Activated T-cell treated with anti-CD3 and anti-CD28 coated beads, Interleukin-2, amount 50 U/mL, for 4 hours (primary cell): ENCODE measurements around the gene MUC22. TPM values are rescaled to one million over a fixed set of nuclear protein-coding genes. Genes with fewer than 3 reads are reported as not detected.
A peak's percentile ranks its signal among the peaks of the same experiment; 100 is the strongest.
"Not testable (repeated sequence)": the region's sequence is repeated elsewhere in the genome, so short reads cannot be mapped to it uniquely, and the experiment has no call there.

Experiments
- ATAC-seq, 2 donors: fragments of 200-7000 bp; cut with Tn5 transposase; one replicate each; pipeline ENCODE4 v1.10.0; 2021
- DNase-seq: peaks from one replicate; pipeline ENCODE4 v3.0.0-alpha.2; 2020
- H3K27me3 Mint-ChIP-seq: one replicate; pipeline ENCODE4 v1.8.0; 2021; ENCODE audit warnings: low read depth, mixed read lengths
- H3K36me3 Mint-ChIP-seq: one replicate; pipeline ENCODE4 v1.8.0; 2022; ENCODE audit warnings: mixed read lengths; ENCODE audit not compliant: insufficient read depth
- H3K4me1 Mint-ChIP-seq: one replicate; pipeline ENCODE4 v1.8.0; 2021; ENCODE audit warnings: low read depth, mixed read lengths
- H3K4me3 Mint-ChIP-seq: one replicate; pipeline ENCODE4 v1.8.0; 2021; ENCODE audit warnings: mild to moderate bottlenecking, moderate library complexity, mixed read lengths
- H3K9me3 Mint-ChIP-seq: one replicate; pipeline ENCODE4 v1.8.0; 2021; ENCODE audit warnings: mixed read lengths
- total RNA-seq, 3 donors: library from RNA; stranded (reverse); gene quantifications; one replicate each; pipeline ENCODE4 v1.2.1, GENCODE V29; 2021

The MUC22 gene
- total RNA-seq, 3 donors from 2014 or later = not detected

DNA sequence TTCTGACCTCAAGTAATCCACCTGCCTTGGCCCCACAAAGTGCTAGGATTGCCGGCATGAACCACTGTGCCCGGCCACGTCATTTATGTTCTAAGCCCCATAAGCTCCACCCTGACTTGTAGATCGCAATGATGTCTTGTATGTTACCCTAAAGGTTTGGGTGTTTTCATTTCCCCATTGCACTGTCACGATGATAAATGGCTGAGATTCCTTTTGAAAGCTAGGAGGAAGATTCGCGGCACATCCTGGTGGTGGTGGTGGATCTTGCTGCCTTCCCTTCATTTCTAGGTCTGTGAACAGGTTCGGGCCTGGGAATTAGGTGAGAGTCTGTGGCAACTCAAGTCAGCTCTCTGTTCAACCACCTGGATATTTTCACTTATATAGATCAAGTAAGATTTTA, 28.3 kb downstream of the MUC22 start:
- ATAC-seq (no peak), DNase-seq (no peak)
- H3K27me3 Mint-ChIP-seq = peaks cover 10% of the 10 kb centered on the region
- H3K36me3 Mint-ChIP-seq = no peaks in the 10 kb centered on the region
- H3K4me3 Mint-ChIP-seq = no peak overlapping the region
- no peaks in the 10 kb centered on the region for H3K9me3 Mint-ChIP-seq
- peaks cover 3% of the 10 kb centered on the region for H3K4me1 Mint-ChIP-seq

DNA sequence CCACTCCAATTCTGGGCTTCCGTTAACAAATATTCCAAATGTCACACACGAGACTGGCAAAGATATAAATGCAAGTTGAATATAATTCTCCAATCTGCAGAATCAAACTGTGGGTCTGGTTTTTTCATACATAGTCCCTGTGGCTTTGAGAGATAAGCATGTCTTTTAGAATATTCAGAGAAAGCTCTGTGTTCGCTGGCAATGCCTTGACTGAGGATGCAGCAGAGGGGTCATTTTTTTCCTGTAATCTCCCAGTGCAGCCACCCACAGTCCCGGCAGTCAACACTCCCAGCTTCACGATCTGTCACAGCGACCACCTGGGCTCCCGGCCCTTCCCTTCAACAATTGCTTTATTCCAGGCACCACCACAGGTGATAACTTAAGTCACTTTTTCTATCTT, 30.5 kb downstream of the MUC22 start:
- Mint-ChIP-seq H3K36me3 (no peaks in the 10 kb centered on the region), H3K27me3 (peaks cover 12% of the 10 kb centered on the region), H3K4me3 (no peak overlapping the region), H3K9me3 (no peaks in the 10 kb centered on the region), H3K4me1 (peaks cover 3% of the 10 kb centered on the region)
- DNase-seq (no peak), ATAC-seq (no peak)

DNA sequence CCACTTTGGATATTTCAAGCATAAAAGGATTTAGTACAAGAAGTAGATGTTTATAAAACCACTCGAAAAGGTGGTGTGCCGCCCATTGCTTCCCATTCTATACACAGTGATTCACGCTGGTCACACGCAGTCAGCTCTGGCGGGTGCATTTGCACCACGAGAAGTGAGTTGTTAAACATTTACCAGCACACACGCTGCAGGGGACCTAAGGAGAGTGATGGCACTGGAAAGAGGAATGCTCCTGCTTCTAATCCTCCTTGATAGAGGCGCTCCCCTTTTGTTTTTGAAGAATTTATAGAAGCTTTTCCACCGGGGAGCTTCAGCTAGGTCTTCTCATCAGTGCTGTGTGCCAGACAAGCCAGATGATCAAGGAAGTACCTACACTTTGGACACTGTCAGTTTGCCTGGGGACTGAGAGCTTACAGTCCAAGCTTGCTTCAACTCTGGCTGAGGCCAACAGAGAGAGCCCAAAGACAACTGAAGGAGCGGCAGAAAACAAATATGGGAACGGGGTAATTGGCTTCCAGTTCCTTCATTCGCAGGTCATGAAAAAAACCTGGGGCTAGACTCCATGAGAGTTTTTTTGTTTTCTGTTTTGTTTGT, 31.2 kb downstream of the MUC22 start:
- H3K9me3 Mint-ChIP-seq = no peaks in the 10 kb centered on the region
- no peak for DNase-seq
- H3K27me3 Mint-ChIP-seq = peaks cover 14% of the 10 kb centered on the region
- no peak for ATAC-seq
- no peaks in the 10 kb centered on the region for H3K36me3 Mint-ChIP-seq
- peaks cover 3% of the 10 kb centered on the region for H3K4me1 Mint-ChIP-seq
- no peak overlapping the region for H3K4me3 Mint-ChIP-seq

DNA sequence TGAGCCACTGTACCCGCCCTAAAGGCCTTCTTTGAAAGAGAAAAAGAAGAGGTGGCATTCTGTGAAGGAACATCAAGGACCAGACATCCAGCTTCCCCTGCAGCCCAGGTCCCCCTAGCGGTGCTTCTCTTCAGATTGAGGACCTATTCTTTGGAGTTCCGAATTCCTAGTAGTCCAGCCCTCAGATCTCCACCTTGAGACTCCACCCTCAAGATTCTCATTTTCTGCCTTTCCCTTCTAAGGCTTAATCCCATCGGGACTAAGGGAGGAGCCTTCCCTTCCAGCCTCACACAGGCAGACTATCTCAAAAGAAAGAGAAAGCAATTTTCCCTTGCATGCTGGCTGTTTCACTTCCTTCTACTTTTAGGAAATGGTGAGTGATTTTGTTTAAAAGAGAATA, 32.5 kb downstream of the MUC22 start:
- Mint-ChIP-seq H3K4me1 (peaks cover 3% of the 10 kb centered on the region), H3K9me3 (no peaks in the 10 kb centered on the region), H3K36me3 (no peaks in the 10 kb centered on the region), H3K4me3 (no peak overlapping the region), H3K27me3 (peaks cover 24% of the 10 kb centered on the region)
- peak in 1 of 2 donors; percentile 53 for ATAC-seq
- DNase-seq = peak; percentile 10

DNA sequence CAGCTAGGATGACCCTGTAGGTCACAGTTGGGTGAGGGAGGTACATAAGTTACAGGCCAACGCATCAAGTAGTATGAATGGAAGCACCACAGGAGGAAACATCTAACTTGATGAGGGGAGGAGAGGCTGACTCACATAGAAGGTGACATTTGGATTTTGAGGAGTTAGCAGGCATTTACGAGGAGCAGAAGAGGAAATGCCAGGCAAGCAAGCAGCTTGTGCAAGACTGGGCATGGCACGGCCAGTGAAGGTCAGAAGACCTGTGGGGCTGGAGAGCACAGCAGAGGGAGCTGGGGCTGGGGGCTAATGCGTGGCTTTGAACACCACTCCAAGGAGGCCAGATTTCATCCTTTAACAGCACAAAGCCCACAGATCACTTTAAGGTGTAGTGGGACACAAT, 37.8 kb downstream of the MUC22 start:
- DNase-seq (no peak), ATAC-seq (no peak)
- peaks cover 3% of the 10 kb centered on the region for H3K4me1 Mint-ChIP-seq
- H3K4me3 Mint-ChIP-seq = no peak overlapping the region
- H3K36me3 Mint-ChIP-seq = no peaks in the 10 kb centered on the region
- H3K9me3 Mint-ChIP-seq = no peaks in the 10 kb centered on the region
- peaks cover 47% of the 10 kb centered on the region for H3K27me3 Mint-ChIP-seq

DNA sequence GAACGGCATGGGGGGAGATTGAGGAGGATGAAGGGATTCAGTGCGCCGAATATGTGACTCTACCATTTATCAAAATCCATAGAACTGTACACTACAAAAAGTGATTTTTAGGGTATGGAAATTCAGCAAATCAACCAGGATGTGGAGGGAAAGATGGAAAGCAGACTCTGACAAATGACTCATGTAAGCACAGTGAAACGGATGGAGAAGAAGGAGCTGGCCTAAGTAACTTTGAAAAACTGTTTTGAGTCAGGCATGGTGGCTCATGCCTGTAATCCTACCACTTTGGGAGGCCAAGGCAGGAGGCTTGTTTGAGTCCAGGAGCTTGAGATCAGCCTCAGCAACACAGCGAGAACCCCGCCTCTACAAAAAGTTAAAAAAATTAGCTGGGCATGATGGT, 39.2 kb downstream of the MUC22 start:
- no peak for DNase-seq
- no peak for ATAC-seq
- Mint-ChIP-seq H3K9me3 (no peaks in the 10 kb centered on the region), H3K4me1 (no peaks in the 10 kb centered on the region), H3K36me3 (no peaks in the 10 kb centered on the region), H3K27me3 (peaks cover 55% of the 10 kb centered on the region), H3K4me3 (no peak overlapping the region)

DNA sequence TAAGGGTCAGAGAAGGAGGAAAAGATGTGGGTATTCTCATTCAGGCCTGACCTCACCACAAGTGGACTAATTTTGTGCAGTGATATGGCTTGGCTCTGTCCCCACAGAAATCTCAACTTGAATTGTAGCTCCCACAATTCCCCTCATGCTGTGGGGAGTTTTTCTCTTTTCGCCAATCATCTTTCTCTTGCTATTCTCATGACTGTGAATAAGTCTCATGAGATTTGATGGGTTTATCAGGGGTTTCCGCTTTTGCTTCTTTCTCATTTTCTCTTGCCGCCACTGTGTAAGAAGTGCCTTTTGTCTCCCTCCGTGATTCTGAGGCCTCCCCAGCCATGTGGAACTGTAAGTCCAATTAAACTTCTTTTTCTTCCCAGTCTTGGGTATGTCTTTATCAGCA, 42.9 kb downstream of the MUC22 start:
- peaks cover 43% of the 10 kb centered on the region for H3K27me3 Mint-ChIP-seq
- not testable (repeated sequence) for H3K4me1 Mint-ChIP-seq, DNase-seq, H3K36me3 Mint-ChIP-seq, ATAC-seq, H3K4me3 Mint-ChIP-seq, H3K9me3 Mint-ChIP-seq

DNA sequence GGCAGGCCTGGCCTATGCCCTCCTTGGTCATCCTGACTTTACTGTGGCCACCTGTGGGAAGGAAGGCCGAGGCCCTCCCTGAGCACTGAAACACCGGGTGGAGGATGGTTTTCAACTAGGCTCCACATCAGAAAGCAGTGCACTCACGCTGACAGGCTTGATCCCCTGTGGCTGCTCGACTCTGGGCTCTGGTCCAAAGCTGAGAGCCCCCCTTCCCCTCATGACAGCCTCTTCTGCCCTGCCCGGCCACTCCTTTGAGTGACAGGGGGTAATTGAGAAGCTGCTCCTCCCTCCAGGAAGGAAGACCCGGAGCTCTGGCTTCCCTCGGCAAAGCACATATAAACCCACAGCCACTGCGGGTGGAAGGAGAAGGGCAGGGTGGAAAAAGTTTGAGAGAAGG, 43.6 kb downstream of the MUC22 start:
- Mint-ChIP-seq H3K4me1 (peaks cover 2% of the 10 kb centered on the region), H3K9me3 (no peaks in the 10 kb centered on the region), H3K27me3 (peaks cover 38% of the 10 kb centered on the region), H3K4me3 (no peak overlapping the region), H3K36me3 (no peaks in the 10 kb centered on the region)
- DNase-seq (no peak), ATAC-seq (peak in 1 of 2 donors; percentile 7)

DNA sequence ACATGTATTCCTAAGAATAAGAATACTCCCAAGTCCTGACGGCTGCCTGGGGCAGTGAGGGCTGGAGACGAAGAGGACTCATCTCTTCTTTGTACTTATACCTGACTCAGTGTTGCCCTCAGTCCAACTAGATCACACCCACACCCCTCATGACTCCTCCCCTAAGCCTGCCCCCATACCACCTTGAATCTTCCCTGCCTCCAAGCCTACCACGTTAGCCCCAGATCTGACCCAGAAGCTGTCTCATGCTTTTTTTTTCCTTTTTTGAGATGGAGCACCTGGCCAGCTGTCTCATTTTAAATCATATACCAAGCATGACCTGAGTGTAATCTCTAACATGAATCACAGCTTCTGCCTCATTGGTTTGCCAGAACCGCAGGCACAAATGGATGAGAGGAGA, 45.2 kb downstream of the MUC22 start:
- no peaks in the 10 kb centered on the region for H3K9me3 Mint-ChIP-seq
- H3K27me3 Mint-ChIP-seq = peaks cover 32% of the 10 kb centered on the region
- ATAC-seq = no peak
- H3K36me3 Mint-ChIP-seq = no peaks in the 10 kb centered on the region
- no peak overlapping the region for H3K4me3 Mint-ChIP-seq
- peaks cover 2% of the 10 kb centered on the region for H3K4me1 Mint-ChIP-seq
- no peak for DNase-seq

DNA sequence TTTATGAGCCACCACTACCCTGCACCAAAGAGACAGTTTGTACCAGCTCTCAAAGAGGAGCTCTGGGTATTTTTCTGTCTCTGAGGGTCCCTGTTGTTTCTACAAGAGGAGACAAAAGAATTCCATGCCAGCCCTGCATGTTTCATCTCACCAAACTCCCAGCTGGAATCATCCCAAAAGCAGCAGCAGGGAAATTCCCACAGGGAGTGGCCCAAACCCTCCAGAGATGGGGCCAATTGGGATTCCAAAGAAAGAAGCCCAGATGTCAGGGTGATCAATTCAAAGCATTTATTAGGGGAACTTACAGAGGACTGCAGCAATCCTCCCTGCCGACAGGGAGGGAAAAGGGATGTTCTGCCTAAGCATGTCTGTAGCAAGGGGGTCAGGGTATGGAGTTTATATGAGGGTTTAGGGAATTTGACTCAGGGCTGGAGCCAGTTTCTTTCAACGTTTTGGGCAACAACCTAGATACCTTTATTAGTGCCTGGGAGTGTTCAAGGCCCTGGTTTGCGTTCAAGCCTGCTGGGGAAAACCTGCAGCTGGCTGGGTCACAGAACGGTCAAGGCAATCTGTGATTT, 47.2 kb downstream of the MUC22 start:
- H3K27me3 Mint-ChIP-seq = peaks cover 26% of the 10 kb centered on the region
- no peaks in the 10 kb centered on the region for H3K36me3 Mint-ChIP-seq
- H3K9me3 Mint-ChIP-seq = no peaks in the 10 kb centered on the region
- ATAC-seq (no peak), DNase-seq (no peak)
- H3K4me1 Mint-ChIP-seq = peaks cover 2% of the 10 kb centered on the region
- H3K4me3 Mint-ChIP-seq = no peak overlapping the region

DNA sequence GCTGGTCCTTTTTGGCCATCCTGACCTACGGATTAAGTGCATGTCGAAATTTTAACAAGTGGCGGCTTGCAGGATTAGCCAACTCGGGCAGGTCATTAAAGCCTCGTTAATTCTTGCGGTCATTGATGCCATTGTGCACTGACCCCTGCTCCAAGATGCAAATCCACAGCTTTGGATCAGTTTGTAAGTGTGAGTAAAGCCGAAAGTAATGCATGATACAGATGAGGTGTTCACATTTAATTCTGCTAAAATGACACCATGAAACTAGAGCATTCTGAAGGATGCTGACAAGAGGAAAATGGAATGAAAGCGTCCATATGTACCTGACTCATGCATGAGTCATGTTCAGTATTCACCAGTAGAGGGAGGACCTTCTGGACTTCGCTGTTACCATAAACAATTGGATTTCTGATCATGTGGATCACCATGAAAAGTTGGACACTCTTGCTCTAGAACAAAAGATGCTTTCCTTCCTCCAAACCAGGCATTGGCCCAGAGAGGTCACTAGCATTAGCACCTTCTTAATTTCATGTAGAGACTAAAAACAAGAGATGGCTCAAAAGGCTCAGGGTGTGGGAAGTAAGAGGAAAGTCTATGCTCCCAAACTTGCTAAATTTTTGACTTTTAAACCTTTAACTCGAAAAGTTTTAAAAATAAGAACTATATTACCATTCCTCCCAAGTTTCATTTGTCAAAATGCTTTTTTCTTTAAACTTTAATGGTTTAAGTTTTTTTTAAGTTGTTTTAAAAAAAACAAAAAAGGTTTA, 48.0 kb downstream of the MUC22 start:
- ATAC-seq = peak; percentile 62 to 84
- Mint-ChIP-seq H3K36me3 (no peaks in the 10 kb centered on the region), H3K4me3 (no peak overlapping the region), H3K27me3 (peaks cover 26% of the 10 kb centered on the region), H3K9me3 (no peaks in the 10 kb centered on the region), H3K4me1 (peaks cover 2% of the 10 kb centered on the region)
- no peak for DNase-seq

DNA sequence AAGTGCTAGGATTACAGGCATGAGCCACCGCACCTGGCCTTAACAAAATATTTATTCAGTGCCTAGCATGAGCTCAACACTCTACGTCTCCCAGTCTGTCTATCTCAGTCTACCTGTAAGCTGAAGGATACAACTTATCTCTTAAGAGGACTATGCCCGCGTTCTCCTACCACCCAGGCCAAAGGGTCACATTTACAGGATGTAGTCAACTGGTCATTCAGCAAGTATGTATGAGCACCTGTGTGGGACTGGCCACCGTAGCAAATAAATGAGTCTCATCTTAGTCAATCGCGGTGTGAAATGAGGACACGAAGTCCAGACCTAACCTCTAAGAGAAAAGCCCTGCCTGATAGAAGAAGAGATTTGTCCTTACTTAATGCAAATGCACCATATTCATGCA, 49.9 kb downstream of the MUC22 start:
- peaks cover 2% of the 10 kb centered on the region for H3K4me1 Mint-ChIP-seq
- H3K27me3 Mint-ChIP-seq = peaks cover 13% of the 10 kb centered on the region
- H3K36me3 Mint-ChIP-seq = no peaks in the 10 kb centered on the region
- no peak for ATAC-seq
- DNase-seq = no peak
- H3K4me3 Mint-ChIP-seq = no peak overlapping the region
- H3K9me3 Mint-ChIP-seq = no peaks in the 10 kb centered on the region

DNA sequence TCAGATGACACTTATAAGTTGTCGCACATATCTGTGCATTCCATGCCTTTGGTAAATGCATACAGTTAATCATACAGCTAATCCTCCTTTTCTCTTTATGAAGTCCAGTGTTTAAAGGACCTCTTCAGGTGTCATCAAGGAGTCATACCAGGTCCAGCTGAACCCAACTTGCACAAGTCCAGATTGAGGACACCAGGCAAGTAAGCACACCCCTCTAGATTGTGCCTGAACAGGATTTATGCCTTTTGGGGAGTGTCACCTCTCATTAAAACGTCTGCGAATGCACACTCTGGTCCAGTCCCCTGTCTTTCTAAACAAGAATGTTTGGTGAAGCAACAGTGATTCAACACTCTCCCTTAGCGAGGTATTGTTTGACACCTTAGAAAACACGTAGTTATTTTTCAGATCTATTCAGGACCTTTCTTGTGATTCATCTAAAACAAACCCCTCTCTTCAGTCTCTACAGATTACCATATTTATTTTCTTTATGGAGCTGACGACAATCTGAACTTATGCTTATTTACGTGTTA, 53.7 kb downstream of the MUC22 start:
- peaks cover 8% of the 10 kb centered on the region for H3K27me3 Mint-ChIP-seq
- H3K4me1 Mint-ChIP-seq = peaks cover 3% of the 10 kb centered on the region
- H3K9me3 Mint-ChIP-seq = no peaks in the 10 kb centered on the region
- DNase-seq = no peak
- H3K36me3 Mint-ChIP-seq = no peaks in the 10 kb centered on the region
- no peak overlapping the region for H3K4me3 Mint-ChIP-seq
- ATAC-seq = no peak

DNA sequence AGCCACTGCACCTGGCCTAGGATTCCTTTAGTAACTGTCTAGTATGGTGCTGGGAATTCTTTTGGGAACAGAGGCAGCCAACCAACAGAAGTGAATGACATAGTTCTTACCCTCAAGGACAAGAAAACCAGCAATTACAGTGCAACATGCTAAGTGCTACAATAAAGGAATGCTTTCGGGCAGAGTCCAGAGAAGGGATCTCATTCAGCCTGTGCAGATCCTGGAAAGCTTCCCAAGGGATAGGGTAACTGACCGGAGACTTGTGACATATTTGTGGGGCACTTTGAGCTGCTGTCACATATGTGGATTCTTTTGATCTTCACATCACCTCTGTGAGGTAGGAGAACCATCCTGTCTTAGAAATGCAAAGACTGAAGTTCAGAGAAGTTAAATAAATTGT, 55.3 kb downstream of the MUC22 start:
- Mint-ChIP-seq H3K9me3 (no peaks in the 10 kb centered on the region), H3K27me3 (peaks cover 8% of the 10 kb centered on the region), H3K36me3 (no peaks in the 10 kb centered on the region), H3K4me1 (peaks cover 3% of the 10 kb centered on the region), H3K4me3 (no peak overlapping the region)
- no peak for ATAC-seq
- DNase-seq = no peak

DNA sequence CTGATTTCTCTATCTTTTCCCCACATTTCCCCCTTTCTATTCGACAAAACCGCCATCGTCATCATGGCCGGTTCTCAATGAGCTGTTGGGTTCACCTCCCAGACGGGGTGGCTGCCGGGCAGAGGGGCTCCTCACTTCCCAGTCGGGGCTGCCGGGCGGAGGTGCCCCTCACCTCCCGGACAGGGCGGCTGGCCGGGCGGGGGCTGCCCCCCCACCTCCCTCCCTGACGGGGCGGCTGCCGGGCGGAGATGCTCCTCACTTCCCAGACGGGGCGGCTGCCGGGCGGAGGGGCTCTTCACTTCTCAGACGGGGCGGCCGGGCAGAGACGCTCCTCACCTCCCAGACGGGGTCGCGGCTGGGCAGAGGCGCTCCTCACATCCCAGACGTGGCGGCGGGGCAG, 56.8 kb downstream of the MUC22 start:
- H3K27me3 Mint-ChIP-seq, H3K9me3 Mint-ChIP-seq, H3K4me1 Mint-ChIP-seq, H3K4me3 Mint-ChIP-seq, ATAC-seq, DNase-seq, H3K36me3 Mint-ChIP-seq: not testable (repeated sequence)
